HG03354 (cell line): ENCODE results near the gene RYR2.
"Not testable (repeated sequence)": the region's sequence is repeated elsewhere in the genome, so short reads cannot be mapped to it uniquely, and the experiment has no call there.

Source experiments
- ATAC-seq: cut with Tn5 transposase; IDR thresholded peaks from one replicate; pipeline ENCODE4 v1.9.1; 2021; ENCODE audit warnings: mild to moderate bottlenecking; ENCODE audit not compliant: unreplicated experiment, poor library complexity, severe bottlenecking

RYR2 gene

DNA sequence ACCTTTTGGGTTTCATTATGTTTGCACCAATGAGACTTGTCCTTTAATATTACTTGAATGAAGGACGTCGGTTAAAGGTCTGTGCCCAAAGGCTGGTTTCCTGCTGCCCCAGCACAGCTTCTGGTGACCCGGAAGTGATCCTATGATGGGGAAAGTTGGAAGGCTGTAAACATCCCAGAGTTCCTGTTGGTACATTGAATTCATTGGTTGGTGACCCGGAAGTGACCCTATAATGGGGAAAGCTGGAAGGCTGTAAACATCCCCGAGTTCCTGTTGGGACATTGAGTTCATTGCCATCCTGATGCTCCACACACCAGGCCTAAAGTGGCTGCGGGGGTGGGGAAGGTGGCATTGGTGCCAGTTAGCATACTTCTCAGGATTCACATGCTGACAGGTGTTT lies 187.3 kb downstream of the RYR2 start:
- no peak for ATAC-seq

DNA sequence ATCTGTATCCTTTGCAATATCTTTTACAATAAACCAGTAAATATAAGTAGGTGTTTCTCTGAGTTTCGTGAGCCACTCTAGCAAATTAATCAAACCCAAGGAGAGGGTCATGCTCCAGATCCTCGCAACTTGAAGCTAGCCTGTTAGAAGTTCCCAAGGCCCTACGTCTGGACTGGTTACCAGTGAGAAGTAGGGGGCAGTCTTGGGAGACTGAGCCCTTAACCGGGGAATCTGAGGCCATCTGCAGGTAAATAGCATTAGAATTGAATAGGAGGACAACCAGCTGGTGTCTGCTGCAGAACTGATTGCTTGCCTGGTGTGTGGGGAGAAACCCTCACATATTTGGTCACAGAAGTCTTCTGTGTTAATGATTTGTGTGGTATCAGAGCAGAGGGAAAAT lies 190.5 kb downstream of the RYR2 start:
- ATAC-seq: no peak

DNA sequence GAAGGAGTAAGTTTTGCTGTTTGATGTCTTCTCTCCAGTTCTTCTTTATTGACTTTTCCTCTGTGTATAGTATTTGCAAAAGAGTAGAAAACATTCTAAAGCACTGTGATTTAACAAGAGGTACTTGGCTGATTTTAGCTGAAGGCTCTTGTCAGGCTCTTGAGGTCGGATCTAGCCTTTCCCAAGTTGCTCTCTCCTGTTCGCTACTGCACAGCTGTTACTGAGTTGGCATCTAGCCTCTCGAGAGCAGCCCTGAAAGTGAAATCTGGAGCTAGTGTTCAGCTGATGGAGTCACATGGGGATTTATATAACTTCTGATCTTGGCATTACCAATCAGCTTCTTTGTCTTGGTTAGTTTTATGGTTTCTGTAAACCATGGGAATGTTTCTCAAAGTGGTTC lies 193.1 kb downstream of the RYR2 start:
- ATAC-seq: no peak

DNA sequence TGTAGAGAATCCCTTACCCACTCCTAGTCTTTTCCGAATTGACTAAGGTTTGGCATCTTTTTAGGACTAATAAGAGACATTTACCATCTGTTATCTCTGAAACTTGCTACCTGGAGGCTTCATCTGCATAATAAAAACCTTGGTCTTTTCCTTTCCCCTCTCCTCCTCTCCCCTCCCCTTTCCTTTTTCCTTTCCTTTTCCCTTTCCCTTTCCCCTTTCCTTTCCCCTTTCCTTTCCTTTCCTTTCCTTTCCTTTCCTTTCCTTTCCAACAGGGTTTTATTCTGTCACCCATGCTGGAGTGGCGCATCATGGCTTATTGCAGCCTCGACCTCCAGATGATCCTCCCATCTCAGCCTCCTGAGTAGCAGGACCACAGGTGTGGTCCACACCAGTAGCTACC lies 195.7 kb downstream of the RYR2 start:
- ATAC-seq: no peak

DNA sequence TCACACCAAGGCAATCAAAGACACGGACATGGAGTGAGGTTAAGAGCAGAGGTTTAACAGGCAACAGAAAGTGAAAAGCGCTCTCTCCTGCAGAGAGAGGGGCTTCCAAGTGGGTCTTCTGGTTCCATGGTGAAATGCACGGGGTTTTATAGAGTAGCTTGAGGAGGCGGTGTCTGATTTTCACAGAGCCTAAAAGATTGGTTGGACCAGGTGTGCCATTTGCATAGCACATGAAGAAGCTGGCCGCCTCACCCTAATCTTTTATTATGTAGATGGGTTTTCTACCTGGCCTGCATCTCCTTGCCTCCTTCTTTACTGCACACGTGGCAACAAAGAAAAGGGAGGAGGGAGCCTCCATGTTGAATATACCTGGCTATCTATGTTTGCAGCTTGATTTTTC lies 197.3 kb downstream of the RYR2 start:
- ATAC-seq: no peak

DNA sequence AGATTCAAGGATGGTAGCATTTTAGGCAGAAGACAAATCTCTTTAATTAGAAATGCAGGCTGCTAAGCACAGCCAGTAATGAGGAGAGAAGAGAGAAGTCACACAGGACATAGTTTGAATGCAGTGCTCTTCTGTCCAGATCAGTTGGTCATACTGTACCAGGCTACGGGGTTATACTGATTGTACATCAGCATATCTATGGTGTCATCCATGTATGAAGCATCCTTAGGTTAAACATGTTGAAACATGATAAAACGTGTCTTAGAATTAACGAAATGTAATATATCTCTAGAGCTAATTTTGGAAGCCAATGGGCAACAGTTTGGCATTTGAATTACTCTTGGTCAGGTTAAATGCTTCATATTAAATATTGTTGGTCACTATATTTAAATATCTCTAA lies 199.1 kb downstream of the RYR2 start:
- no peak for ATAC-seq

DNA sequence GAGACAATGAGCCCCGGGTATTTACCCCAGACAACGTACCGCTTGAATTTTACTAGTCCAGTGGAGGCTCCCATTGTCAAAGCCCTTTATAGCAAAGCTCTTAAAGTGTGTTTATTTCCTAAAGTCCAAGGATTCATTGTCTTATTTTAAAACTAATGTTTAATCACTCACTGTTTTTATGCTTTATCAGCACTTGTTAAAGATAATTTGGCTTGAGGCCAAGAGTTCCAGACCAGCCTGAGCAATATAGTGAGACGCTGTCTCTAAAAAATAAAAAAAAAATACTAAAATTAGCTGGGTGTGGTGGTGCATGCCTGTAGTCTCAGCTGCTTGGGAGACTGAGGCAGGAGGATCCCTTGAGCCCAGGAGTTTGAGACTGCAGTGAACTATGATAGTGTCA lies 202.8 kb downstream of the RYR2 start:
- no peak for ATAC-seq

DNA sequence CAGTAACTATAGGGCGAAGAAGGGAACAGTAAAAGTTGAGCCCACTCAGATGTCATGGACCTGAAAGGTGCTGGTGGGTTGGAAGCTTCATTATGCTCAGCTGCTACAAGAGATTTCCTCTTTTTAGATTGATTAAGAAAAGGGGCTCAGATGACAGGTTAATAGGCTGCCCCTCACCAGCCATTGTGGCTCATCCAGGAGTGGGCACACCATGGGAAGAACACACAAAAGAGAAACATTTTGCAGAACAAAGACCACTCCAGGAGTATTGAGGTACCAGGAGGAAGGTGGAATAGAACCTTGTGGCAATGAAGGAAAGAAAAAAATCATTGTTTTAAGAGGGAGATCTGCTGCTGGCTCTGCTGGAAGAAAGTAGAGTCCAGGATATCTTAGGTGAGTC lies 205.5 kb downstream of the RYR2 start:
- ATAC-seq: no peak

DNA sequence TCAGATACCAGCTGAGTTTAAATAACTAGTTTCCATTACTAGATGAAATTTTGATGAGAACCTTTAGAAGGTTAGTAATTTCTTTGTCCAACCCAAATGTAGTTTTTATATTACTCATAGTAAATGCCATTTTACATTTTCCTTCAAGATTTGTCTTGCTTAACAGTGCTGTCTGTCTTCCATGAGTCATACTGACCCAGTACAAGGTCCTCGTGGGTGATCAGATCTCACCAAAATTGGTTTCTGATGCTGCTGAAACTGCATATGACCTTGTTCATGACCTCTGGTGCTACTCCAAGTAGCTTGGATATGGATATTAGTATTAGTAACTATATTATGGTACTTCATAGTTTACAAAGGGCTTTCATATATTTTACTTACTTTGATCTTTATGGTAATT lies 207.1 kb downstream of the RYR2 start:
- ATAC-seq: no peak

DNA sequence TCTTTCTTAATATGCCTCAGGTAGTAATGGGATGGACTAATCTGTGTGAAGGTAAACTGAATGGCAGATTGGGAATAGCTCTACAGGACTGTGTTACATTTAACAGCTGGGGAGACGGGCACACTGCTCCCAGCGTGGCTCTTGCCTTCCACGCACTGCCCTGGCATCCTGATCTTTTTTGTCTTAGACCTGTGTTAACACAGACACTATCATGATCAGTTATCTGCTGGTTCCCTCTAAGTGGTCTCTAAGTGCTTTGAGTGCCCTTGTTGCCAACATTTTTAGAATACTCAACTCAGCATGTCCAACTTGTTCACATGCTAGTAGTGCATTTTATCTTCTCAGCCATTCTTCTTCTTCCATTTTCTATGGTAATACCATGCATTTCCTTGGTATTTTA lies 208.1 kb downstream of the RYR2 start:
- ATAC-seq: no peak

DNA sequence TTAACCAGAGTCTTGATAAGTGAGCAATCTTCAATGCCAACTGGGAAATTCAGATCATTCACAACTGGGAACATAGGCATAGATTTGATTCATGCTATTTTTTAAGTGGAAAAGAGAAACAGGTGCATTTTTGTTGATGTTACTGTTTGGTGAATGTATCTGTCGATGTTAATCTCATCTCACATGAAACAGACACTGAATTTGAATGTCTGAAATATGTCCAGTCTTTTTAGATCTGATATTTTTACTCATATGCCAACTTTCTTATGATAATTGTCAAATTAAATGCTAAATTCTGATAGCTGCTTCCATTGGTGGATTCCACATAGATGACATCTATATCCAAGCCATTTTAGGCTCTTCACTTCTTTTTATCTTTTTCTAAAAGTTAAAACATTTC lies 213.1 kb downstream of the RYR2 start:
- no peak for ATAC-seq

DNA sequence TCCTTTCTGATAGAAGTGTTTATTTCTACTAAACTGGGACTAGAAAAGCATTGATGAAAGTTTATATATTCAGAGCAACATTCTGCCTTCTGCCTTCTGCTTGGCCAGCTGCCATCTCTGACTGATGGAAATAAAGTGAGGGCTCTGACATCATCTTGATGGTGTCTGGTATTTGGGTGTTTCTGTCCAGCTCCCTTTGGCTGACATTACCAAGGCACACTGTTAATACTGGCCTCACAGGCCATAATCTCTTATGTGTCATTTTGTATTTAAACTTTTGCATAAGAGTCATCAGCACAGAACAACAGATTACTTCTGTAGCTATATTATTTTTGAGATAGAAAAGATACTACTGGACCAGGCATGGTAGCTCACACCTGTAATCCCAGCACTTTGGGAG lies 216.9 kb downstream of the RYR2 start:
- no peak for ATAC-seq

DNA sequence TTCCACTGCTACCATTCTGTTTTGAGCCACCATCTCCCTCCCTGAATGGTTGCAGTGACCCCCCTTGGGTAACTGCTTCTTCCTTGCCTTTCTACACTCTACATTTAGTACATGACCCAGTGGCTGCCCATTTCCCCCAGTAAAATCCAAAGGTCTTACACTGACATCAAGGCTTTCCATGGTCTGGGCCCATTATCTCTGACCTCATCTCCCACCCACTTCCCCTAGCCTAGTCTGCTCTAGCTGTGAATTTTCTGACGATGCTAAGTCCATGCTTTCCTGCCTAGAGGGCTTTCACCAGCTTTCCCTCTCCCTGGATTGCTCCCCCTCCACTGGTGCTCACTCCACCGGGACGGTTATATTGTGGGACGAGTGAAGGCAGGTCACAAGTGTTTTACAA lies 219.2 kb downstream of the RYR2 start:
- no peak for ATAC-seq

DNA sequence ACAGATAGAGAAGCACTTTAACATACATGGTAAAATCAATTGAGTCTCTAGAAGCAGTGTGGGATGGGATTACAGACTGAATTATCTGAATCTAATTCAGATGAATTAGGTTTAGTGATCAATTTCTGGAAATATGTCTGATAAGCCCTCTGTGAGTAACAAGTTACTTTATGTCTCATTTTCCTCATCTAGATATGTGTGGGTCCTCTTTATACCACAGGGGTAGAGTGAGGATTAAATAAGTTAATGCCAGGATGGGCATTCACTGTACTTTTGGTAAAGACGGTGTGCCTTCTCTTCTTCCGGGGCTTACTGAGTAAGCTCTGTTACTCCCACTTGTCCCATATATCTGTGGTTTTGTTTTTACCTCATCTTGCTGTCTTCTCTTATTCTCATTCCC lies 225.8 kb downstream of the RYR2 start:
- no peak for ATAC-seq

DNA sequence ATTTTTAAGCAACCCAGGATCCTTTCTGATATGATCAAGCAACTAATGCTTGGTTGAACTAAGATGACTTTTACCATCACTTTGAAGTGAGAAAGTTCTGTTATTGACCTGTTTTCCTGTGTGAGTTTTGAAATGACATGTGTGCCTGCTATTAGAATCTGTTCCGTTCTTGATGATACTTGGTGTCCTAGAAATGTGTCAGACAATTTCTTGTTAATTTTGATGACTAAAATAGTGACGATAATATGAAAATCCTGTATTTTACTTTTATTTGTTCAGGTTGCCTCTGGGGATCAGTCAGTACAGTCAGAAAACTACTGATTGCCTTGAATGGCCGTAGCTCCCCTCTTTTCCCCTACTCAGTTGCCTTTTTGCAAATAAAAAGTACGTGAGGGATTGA lies 228.0 kb downstream of the RYR2 start:
- no peak for ATAC-seq

DNA sequence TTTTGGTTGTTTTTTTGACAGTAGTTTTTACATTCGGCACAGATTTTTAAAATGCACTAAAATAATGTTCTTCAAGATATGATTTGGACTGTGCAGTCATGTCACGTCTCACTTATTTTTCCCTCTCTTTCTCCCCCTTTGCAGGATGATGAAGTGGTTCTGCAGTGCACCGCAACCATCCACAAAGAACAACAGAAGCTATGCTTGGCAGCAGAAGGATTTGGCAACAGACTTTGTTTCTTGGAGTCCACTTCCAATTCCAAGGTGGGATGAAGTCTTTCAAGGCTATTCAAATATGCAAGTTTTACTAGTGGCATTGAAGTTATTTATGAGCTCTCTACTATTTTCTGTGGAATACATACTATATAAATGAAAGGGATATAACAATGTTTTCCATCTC lies 228.4 kb downstream of the RYR2 start:
- no peak for ATAC-seq

DNA sequence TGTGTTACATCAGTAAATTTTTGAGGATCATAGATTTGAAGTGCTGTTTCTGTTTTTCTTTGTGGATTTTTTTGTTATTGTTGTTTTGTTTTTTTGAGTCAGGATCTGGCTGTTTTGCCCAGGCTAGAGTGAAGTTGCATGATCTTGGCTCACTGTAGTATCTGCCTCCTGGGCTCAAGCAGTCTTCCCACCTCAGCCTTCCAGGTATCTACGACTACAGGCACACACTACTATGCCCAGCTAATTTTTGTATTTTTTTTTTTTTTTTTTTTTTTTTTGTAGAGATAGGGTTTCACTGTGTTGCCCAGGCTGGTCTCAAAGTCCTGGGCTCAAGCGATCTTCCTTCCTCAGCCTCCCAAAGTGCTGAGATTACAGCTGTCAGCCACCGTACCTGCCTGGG lies 236.0 kb downstream of the RYR2 start:
- not testable (repeated sequence) for ATAC-seq

DNA sequence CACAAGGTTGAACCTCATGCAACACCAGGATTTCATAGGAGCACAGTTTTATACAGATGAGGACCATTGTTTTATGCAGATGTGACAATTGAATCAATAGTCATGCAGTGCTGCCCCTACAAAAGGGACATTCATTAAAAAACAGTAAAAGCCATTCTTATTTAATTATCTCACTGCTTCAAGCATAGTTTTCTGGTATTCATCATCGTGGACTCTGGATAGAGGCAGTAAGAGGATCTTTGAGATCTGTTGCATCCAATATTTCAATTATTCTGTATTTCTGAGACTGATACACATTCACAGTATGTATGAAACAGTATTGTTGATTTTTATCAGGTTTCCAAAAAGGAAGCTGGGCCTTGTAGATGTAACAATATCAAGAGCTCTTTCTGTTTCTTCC lies 237.6 kb downstream of the RYR2 start:
- ATAC-seq: no peak

DNA sequence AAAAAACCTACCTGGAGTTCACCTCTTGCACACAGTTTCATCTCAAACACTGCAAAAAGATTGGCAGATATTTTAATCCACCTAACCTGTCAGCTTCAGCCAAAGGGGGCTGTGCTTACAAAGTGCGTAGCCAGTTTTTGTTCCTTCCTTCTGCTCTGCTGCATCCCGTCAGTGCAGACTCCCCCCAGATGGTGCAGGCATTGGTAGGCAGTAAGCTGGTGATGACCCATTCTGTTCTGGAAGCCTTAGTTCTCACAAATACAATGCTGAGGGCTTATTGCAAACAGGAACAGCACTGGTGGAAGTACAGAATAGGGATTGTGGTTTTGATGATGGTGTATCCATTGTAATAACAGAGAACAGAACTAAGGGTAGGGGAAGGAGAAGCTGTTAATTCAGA lies 239.5 kb downstream of the RYR2 start:
- ATAC-seq: no peak

DNA sequence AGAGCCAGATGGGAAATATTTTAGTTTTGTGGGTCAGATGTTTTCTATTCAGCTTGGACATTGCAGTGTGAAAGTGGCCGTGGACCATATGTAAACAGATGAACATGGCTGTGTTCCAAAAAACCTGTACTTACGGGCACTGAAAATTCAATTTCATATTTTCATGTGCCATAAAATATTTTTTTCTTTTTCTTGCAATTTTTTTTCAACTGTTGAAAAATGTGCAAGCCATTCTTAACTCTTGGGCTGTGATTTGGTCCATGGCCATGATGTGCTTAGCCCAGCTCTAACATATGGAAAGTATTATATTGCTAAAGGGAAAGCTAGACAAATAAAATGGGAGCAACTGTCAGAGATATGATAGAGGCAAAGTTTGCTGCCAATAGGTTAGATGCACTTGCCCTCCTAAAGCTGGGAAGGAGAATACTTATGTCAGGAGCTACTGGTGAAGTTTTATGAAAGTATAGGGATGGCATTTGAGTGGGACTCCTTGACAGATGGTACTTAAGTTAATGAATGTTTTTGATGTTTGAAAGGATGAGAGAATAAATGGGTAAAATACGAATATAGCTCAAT lies 240.3 kb downstream of the RYR2 start:
- no peak for ATAC-seq

DNA sequence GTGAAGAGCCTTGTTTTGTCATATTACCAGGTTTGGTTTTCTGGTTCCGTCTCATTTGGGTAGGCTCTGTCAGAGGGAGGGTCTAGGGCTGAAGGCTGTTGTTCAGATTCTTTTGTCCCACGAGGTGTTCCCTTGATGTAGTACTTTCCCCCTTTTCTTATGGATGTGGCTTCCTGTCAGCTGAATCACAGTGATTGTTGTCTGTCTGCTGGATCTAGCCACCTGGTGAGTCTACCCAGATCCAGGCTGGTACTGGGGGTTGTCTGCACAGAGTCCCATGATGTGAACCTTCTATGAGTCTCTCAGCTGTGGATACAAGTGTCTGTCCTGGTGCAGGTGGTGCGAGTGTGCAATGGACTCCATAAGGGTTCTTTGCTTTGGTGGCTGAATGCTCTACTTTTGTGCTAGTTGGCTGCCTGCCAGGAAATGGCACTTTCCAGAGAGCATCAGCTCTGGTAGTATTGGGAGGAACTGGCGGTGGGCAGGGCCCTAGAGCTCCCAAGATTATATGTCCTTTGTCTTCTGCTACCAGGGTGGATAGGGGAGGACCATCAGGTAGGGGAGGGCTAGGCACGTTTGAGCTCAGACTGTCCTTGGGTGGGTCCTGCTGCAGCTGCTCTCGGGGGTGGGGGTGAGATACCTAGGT lies 246.0 kb downstream of the RYR2 start:
- no peak for ATAC-seq

DNA sequence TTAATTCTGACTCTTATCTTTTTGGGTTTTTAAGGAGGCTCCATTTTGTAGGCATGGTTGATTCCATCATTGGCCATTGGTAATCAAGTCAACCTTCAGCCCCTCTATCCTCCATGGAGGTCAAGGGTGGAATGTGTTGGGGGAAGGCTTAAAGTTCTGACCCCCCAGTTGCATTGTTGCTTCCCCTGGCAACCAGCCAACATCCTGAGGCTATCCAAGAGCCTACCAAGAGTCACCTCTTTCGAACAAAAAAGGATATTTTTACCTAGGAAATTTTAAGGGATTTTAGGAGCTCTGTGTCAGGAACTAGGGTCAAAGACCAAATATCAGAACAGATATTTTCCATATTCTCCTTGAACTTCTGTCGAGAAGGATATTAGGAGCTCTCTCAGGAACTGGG lies 251.8 kb downstream of the RYR2 start:
- ATAC-seq: no peak
